ENCODE results near the gene TRIM41.

Gene TRIM41

GRCh38 chr5:181233801-181234454 is 10.8 kb downstream of the TRIM41 start:
- no peak for DNase-seq

DNA sequence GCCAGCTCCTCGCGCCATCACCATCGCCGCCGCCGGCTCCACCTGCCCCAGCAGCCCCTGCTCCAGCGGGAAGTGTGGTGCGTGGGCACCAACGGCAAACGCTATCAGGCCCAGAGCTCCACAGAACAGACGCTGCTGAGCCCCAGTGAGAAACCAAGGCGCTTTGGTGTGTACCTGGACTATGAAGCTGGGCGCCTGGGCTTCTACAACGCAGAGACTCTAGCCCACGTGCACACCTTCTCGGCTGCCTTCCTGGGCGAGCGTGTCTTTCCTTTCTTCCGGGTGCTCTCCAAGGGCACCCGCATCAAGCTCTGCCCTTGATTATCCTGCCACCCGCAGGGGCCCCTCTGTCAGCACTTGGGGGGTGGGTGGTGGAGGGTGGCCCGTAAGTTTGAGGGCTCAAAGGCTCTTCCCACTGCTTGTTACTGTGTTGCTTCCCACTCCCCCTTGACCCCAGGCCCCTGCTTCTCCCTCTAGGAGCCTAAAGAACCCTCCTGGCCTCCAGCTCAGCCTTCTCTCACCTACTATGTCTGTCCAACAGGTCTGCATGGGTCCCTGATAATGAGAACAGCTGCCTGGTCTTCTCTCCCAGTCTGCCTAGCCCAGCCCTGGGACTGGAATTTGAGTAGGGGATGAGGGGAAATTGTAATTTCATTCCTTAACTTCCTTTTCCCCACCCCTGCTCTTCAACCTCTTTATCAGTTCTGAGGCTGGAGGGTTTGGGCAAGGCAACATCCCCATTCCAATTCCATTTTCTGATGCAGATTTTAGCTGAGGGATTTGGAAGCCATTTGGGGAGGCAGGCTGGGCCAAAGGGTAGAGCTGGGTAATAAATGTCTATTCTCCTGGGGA is 11.6 kb downstream of the TRIM41 start:
- DNase-seq, result no peak

DNA sequence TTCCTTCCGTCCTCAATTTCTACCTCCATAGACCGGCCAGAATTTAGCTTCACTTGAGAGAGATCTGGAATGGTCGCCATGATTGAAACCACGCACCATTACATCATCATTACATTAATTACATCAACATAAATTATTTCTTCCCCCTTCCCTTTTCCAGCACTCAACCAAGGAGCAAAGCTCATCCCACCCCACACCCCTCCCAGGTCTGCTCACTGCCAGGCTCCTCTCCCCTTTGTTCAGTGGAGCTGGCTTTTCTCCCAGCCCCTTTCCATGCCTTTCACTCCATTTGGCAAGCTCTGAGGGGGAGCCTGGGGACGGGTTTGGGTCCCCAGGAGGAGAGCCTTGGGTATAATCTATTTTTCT is 12.2 kb downstream of the TRIM41 start:
- no peak for DNase-seq

GRCh38 chr5:181235689-181236366 is 12.7 kb downstream of the TRIM41 start:
- DNase-seq, result no peak

- no peak for DNase-seq
Observed at GRCh38 chr5:181236471-181236870, 13.4 kb downstream of the TRIM41 start.

DNA sequence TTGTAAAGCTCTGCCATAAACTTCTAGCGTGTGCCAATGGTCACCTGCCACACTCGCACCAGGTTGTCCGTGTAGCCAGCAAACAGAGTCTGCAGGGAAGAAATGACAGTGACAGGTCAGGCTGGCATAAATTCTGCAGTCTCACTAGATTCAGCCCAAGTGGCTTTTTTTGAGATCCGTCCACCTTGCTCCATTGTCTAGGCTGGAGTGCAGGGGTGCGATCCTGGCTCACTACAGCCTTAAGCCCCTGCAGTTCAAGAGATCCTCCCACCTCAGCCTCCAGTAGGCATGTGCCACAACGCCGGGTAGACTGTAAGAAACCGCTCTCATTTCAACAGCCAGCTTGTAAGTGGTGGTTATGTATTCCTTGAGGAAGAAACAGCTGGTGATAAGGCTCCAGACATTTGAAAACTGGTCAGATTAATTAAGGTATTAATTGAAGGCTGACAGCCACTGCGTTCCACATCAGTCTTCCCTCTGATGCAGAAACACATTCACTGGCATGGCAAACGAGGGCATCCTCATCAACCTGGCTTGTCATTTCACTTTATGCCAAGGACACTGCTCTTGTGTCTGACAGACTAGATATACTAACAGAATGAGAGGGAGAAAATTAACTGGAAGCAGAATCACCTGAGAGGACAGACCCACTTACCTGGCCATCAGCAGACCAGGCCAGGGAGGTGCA is 14.0 kb downstream of the TRIM41 start:
- no peak for DNase-seq

DNA sequence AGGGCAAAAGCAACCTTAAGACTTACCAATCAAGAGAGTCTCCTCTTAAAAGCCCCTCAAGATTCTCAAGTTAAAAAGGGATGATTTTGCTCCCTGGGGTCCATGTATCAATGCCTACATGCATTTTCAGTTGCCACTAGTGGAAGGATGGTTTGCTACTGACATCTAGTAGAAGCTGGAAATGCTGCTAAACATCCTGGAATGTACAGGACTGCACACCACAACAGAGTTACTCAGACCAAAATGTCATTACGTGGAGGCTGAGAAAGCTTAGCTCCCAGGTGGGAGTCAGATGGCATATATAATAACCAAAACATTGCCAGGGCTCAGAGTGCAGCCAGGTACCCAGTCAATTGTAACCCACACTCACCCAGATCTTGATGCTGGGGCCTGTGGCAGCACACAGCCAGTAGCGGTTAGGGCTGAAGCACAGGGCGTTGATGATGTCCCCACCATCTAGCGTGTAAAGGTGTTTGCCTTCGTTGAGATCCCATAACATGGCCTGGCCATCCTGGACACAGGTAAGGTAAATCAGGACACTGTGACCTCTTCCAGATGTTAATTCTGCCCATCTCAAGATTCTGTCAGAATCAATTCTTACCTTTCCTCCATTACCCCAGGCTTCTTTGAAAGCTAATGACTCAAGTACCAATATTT is 14.8 kb downstream of the TRIM41 start:
- no peak for DNase-seq

- DNase-seq, result no peak
Observed at GRCh38 chr5:181239062-181239663, 16.1 kb downstream of the TRIM41 start.

DNA sequence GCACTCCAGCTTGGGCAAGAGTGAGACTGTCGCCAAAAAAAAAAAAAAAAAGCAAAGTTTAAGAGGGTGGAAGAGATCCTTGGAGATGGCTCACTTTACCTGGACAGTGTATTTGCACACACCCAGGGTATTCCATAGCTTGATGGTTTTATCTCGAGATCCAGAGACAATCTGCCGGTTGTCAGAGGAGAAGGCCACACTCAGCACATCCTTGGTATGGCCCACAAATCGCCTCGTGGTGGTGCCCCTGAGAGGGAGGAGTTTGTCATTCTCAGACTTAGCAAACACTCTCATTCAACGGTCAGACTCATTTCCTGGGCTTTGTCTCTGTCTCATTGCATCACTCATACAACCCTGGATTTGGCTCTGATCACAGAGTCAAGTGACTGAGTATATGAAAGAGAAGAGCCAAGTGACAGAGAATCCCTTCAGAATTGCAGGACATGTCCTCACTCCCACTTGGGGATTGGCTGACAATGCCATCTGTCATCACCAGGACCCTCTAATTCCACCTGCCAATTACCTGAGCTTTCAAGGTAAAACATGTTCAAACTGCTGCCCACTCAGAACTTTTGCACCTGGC is 18.4 kb downstream of the TRIM41 start:
- peak; percentile 71 for DNase-seq

DNA sequence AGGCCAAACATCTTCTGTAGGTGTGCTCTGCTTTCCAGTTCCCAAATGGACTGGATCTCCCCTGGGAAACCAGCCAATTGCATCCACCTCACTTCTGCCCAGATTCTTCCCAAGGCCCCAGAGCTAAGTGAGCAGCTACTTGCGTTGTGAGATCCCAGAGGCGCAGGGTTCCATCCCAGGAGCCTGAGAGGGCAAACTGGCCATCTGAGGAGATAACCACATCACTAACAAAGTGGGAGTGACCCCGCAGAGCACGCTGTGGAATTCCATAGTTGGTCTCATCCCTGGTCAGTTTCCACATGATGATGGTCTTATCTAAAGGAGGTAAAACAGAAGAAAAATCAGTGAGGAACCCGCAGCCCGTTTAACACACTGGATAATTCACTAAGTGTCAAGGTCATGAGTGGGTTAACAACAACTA is 19.0 kb downstream of the TRIM41 start:
- no peak for DNase-seq

DNA sequence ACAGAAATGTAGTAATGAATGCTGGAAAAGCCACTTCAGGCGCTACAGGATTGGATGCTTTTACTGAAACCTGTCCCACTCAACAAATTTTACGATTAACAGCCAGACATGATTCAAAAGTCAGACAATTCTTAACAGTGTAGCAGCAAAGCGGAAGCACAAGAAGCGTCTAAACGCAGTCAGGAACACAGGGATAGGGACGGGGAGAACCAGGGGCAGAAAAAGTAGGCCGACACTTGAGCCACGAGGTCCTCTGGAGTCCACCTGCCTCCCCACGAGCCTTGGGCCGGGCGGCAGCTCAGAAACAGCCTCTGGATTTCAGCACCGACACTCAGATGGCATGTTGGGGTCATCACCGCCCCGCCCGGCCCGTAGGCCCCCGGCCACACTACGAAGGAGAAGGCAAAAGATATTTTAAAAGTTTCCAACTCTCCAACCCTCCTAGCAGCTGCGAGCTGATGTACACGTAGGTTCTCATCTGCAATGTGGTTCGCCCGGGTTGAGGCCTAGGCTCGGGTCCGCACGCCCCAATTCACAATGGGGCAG is 20.0 kb downstream of the TRIM41 start:
- no peak for DNase-seq

- peak; percentile 90 for DNase-seq
Observed at GRCh38 chr5:181243564-181244343, 20.7 kb downstream of the TRIM41 start, which contains the start of gene RACK1. TSS of gene RACK1 (minus strand) at chr5:181243906. CDS start at chr5:181243800, 106 bp downstream.

GRCh38 chr5:181245427-181246275 is 22.6 kb downstream of the TRIM41 start:
- no peak for DNase-seq

DNA sequence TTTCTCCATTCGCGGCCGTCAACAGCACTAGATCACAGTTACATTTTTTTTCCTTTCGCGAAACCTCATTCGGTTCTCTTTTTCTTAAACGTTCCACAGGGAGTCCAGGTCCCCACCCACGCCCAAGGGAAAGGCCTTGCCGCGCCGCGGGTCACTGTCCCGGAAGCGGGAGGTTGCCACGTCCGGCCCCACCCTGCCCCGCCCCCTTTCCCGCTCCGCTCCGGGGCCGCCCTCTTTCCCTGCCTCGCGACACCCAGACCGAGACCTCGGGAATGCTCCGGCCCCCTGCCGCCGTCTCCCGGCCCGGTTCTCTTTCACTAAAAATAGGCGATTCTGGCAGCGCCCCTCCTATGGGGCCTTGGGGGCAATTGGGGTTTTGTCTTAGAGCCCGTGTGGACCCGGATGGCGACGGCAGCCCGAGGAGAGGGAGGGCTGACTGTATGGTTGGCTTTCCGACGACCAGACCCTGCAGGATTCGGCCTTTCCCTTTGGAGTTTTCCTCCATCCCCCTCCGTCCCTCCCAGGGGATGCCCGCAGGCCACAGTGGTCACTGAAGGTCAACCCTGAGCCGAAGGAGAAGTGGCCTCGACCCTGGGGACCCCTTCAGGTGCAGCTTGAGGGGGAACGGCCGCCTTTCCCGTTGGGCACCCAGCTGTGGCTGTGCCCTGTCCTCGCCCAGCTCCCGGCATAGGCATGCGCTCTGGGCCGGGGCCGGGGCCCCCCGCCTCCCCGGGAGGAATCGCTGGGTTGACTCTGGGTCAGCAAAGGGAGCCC is 23.4 kb downstream of the TRIM41 start:
- peak; percentile 85 for DNase-seq

- DNase-seq, result no peak
Observed at GRCh38 chr5:181248277-181248676, 25.2 kb downstream of the TRIM41 start.

GRCh38 chr5:181255276-181255675 is 32.2 kb downstream of the TRIM41 start:
- no peak for DNase-seq

GRCh38 chr5:181255836-181256578 is 32.9 kb downstream of the TRIM41 start:
- DNase-seq, result no peak

DNA sequence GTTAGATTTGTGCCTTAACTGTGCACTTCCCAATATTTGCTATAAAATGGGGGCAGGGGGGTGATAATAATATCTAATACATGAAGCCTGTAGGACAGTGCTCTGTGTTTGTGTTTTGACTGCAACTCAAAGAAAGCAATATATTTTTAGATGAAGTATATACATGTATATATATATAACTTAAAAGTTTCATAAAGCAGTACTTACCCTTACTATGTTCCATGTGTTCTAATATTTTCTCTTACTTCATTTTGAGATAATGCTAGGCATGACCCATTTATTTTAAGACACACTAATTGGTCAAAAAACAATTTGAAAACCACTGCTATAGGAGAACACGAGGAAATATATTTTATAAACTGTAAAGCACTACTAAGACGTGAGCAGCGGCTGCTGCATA is 35.5 kb downstream of the TRIM41 start:
- no peak for DNase-seq

Data from fibroblast of upper back skin (primary cell).